HG03175 (cell line): ENCODE measurements around the gene MAPK10.

Source experiments
- ATAC-seq: cut with Tn5 transposase; IDR thresholded peaks from one replicate; pipeline ENCODE4 v1.9.1; 2021; ENCODE audit warnings: mild to moderate bottlenecking, moderate library complexity; ENCODE audit not compliant: unreplicated experiment

MAPK10 gene

GRCh38 chr4:86359944-86360478 lies at the start of gene MAPK10:
Gene MAPK10, minus strand, starts transcription at chr4:86360053.
- peak; percentile 98 for ATAC-seq

- no peak for ATAC-seq
These were observed 43.7 kb upstream of the MAPK10 start for GRCh38 chr4:86403575-86403974.

DNA sequence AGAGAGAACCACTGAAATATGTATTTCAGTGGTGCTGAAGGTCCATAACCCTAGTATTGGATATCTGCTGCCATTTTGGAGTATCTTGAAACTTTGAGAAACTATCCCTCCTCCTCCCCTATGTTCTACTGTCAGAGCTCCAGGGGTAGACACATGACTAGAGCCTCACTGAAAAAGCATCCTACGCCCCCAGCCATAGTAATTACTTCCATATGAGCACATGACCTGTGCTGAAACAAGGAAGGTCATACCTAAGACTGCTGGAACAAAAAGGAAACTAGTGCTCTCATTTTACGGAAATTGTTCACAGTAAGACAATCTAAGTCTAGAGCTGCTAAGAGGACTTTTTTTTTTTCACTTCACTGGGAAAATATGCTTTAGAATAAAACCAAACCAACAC lies 42.0 kb upstream of the MAPK10 start:
- no peak for ATAC-seq

GRCh38 chr4:86400216-86400615 lies 40.4 kb upstream of the MAPK10 start:
- no peak for ATAC-seq

- no peak for ATAC-seq
These were observed 38.3 kb upstream of the MAPK10 start for GRCh38 chr4:86398187-86398586.

GRCh38 chr4:86393749-86394148 lies 33.9 kb upstream of the MAPK10 start:
- no peak for ATAC-seq

GRCh38 chr4:86389664-86390063 lies 29.8 kb upstream of the MAPK10 start:
- no peak for ATAC-seq

- ATAC-seq: no peak
These were observed 28.4 kb upstream of the MAPK10 start for GRCh38 chr4:86388252-86388651.

DNA sequence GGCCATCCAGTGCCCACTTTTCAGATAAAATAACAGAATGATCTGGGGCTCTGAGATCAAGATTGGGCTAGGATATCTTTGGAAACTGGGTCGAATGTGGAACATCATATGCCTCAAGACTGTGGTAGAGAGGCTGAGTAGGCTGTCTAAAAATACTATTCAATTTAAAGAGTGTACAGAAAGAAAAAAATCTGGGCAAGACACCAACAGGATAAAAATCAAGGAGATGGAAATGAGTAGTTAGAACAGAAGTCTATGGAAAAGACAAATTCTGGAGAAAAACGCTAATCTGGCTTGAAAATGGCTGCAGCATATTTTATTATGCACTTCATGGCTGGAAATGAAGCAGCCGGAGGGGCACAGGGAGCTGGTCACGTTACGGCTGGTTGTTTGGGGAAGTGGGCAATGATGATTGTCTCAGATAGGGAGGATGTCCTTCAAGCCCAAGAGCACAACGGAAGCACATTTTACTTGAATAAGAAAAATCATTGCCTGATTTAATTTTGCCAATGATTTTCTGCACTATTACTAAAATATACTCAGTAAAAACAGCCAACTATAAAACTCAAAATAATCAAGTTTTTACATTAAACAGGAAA lies 27.1 kb upstream of the MAPK10 start:
- no peak for ATAC-seq

DNA sequence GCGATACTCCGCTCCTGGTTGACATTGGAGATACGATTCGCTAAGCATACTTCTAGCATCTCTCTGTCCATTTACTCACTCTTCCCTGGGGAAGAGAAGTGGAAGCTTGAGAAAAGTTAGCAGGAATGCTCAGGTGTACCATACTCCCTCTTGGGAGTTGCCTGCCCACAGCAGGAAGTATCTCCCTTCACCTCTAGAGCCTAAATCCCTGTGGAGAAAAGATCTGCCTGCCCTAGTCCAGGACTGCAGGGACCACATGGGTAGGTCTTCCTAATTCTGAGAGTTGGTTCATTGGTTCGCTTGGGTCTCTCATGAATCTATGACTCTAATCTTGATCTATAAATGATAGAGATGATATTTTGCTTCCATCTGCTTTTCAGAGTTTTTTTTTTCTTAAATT lies 26.3 kb upstream of the MAPK10 start:
- ATAC-seq: no peak

DNA sequence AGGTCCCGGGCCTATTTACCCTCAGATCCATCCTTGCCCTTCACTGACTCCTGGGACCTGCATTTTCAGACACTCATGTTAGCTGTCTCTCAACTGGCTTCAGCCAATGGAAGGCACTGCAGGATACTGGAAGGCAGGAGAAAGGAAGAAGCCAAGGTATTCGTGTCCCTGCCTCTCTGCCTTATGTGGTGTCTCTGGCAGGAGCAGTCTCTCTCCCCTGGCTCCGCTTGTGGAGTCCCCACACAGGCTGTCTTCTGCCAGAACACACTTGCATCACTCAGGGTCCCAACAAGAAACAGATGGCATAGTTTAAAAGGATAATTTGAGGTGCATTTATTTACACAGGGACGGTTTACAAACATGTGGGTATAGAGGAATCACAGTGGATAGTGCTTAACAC lies 21.6 kb upstream of the MAPK10 start:
- ATAC-seq: no peak

GRCh38 chr4:86380181-86380724 lies 20.4 kb upstream of the MAPK10 start:
- ATAC-seq: no peak

DNA sequence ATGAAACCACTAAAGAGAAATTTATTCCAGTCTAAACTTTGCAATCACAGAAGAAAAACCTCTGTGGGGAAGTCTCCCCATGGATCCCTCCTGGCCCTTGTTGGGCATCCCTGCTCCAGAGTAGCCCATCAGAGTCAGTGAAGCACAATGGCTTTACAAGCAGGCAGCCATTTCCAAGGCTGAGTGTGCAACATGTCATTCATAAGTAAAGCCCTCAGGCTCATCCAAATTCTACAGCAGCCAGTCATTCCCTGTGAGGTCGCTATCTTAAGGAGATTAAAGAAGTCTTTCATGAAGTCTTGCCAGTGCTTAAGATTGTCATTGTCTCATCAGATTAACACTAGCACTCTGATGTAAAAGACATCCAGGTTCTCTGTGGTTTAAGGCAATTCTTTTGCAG lies 17.0 kb upstream of the MAPK10 start:
- no peak for ATAC-seq

DNA sequence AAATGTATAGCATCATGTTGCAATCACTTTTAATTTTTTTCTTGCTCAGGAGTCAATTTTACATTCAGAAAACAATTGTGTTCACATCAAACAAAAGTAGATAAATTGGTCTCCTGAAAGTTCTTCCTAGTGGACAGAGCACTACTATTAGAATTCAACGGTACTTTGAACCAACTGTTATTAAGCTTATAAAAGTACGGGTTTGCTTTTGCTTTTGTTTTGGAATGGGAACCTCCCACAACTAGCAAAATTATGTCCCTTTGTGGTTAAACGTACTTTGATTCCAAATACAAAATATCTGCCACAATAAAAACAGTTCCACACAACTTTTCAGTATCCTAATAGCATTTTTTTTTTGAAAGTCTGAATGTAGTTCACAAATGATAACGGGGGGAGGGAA lies 8.6 kb upstream of the MAPK10 start:
- ATAC-seq: no peak

DNA sequence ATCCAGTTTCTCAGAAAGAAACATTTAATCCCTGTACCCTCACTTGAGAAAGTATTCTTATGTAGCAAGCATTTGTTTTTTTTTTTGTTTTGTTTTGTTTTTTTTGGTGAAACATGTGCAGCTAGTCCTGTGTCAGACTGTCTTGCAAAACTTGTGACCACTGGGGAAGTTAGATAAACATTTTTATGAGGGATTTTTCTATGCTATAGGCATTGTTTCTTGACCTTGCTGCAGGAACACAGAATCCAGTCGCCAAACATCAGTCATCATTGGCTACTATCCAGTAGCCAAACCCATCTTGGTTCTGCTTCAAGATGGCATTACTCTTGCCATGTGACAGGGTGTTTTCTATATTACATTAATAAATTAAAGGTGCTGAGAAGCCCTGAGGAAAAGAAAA lies 7.7 kb upstream of the MAPK10 start:
- no peak for ATAC-seq

GRCh38 chr4:86366920-86367319 lies 7.1 kb upstream of the MAPK10 start:
- ATAC-seq: no peak

DNA sequence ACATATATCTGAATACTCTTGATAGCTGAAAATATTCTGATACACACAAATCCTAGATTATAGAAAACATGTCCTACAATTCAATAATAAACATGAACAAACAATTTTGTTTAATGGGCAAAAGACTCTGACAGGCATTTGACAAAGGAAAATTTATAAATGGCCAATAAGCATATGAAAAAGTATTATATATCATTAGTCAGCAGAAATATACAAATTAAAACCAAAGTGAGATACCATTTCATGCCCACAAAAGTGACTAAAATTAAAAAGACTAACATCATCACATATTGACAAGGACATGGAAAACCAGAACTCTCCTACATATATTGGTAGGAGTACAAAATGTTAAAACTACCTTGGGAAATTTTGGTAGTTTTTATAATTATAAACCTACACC lies 2.7 kb upstream of the MAPK10 start:
- no peak for ATAC-seq

GRCh38 chr4:86358257-86358656 lies 1.6 kb downstream of the MAPK10 start:
- ATAC-seq: no peak

DNA sequence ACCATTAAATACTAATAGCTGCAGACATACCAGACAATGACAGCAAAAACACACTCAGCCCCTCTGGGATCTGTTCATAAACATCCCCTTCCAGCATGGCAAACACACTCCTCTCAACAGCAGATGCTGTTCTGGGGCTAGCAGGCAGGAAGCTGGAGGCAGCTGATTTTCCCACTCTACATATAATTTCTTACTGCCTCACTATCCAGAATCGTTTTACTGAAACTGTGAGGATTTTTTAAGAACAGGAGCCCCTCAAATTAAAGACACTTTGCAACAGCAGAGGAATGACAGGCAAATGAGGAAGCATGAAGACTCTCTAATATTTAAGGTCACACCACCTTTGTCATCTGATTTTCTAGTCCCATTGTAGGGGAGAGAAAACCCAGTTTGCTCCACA lies 2.2 kb downstream of the MAPK10 start:
- no peak for ATAC-seq

DNA sequence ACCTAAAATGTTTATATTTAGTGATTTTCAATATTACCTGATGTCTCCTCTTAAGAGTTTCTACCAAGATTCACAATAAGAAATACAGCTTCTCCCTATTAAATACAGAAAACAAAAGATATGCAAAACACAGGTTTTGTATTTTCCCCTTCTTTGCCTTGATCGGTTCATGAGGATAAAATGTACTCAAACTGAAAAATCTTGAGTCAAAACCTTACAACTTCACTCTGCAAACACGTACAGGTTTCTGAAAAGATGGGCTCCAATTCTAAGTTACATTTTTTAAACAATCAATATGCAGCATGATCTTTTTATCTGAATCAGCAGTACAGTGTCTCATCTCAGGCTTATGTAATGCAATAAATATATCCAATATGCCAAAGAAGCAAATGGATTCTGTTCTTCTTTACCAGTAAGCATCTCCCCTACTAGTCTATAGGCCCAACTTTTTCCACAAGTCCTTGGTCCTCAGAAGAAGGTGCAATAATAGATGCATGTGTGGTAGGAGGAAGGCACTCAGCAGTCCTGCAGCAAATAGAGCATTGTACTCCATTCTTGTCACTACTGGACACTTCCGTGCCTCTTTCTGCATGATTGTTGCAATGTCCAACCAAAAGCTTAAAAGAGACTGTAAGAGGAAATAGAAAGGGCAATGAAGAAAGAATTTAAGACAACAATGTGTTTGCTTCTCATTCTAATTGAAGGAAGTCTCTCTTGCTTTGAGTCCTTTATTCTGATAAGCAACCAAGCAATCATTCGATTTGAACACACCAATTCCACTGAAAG lies 3.2 kb downstream of the MAPK10 start:
- no peak for ATAC-seq

DNA sequence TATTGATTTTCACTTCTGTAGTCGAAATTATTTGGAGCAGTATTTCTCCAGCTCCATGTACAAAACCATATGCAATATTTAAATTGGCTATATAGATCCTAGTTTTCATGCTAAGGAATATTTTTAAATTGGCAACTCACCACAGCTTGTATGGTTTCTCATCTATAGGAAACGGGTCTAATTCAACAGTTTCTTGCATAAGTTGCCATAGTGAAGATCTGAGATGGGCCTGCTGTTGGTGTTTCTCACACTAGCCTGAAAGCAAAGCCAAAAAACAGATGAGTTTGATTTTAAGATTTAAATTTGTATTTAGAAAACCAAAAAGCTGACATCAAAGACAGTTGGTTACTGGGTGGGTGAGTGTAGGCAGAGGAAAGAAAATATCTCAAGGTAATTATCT lies 5.5 kb downstream of the MAPK10 start:
- no peak for ATAC-seq

- no peak for ATAC-seq
These were observed 13.5 kb downstream of the MAPK10 start for GRCh38 chr4:86346320-86346719.
